ENCODE measurements around the gene RFX2. TPM values are rescaled to one million over a fixed set of nuclear protein-coding genes. Genes with fewer than 3 reads are reported as not detected.

Gene RFX2
- total RNA-seq = 1 to 10 TPM; 1.7 to 3.3 TPM

GRCh38 chr19:6110360-6110977, at the start of gene RFX2:
Gene RFX2, minus strand, starts transcription at chr19:6110500. Its CDS starts 63,004 bp downstream, at chr19:6047496.

GRCh38 chr19:5977785-5978605, 132.3 kb downstream of the RFX2 start, which contains the start of gene RANBP3:
Gene RANBP3, minus strand, starts transcription at chr19:5978140. Its CDS starts 58 bp downstream, at chr19:5978082.

Other genes with a start within 250 kb of the RFX2 start
- not detected for gene FUT5, start 240.0 kb downstream of the RFX2 start, total RNA-seq
- gene NDUFA11, start 206.7 kb downstream of the RFX2 start, total RNA-seq = 100 to 1,000 TPM; 293 to 363 TPM
- 1 to 10 TPM; 3.0 to 4.1 TPM for gene VMAC, start 205.6 kb downstream of the RFX2 start, total RNA-seq
- 1 to 10 TPM in 1 of 2 donors, under 1 TPM in 1; 1.00 to 2.8 TPM for gene CAPS, start 196.2 kb downstream of the RFX2 start, total RNA-seq
- gene RANBP3, start 132.4 kb downstream of the RFX2 start, total RNA-seq = 10 to 100 TPM; 52.3 to 58.8 TPM
- not detected for gene ACSBG2, start 25.2 kb upstream of the RFX2 start, total RNA-seq
- 1 to 10 TPM; 7.2 to 9.0 TPM for gene MLLT1, start 169.5 kb upstream of the RFX2 start, total RNA-seq
- not detected for gene ACER1, start 223.1 kb upstream of the RFX2 start, total RNA-seq